ENCODE measurements around the gene RNU1-3. TPM values are rescaled to one million over a fixed set of nuclear protein-coding genes. Genes with fewer than 3 reads are reported as not detected.

The RNU1-3 gene
- total and polyA plus RNA-seq, 2 of the 13 experiments (the other 11 are each of a cell fraction or from before 2014, with no cell fraction given): under 0.01 to 11,018 TPM

DNA sequence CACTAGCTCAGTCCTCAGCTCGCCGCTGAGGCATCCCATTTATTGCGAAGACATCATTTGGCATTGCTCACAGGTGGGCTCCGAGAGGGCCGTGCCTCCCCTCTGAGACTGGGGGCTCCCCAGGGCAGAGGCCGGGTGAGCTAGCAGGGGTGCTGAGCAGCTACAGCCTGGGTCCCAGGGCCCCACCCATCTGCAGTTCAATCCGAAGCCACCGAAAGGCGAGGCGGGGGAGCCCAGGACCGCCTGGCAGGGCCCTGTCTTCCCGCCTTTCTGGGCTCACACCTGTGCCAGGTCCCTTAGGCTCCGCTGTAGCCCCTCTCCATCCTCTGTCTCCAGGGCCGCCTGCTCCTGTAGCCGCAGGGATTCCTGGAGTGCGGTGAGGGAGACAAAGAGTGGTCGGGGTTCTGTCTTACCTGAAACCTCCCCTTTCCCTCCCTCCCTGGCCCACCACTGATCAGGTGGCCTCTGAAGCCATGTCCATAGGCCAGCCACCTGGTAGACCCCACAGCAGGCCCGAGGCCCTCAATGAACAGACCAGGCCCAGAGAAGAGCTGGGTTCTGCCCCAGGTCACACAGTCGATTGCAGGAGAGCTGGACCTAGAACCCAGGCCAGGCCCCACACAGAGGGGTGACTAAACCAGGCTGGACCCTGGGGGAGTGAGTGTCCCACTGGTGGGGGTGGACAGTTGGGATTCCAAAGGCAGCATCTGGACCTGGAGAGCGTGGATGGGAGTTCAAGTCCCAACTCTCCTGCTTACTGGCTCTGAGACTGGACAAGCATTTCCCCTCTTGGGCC lies 35.3 kb downstream of the RNU1-3 start (continued):
- TF ChIP-seq ZHX1 (CRISPR knock-in tag; IDR thresholded peaks at IDR 0.05; ENCODE audit: low read depth) (no peak), SOX5 (CRISPR knock-in tag; IDR thresholded peaks at IDR 0.05; ENCODE audit: borderline replicate concordance) (no peak), ARHGAP35 (CRISPR knock-in tag; IDR thresholded peaks at IDR 0.05; ENCODE audit: borderline replicate concordance) (no peak), ZNF687 (CRISPR knock-in tag; IDR thresholded peaks at IDR 0.05) (peak; percentile 26), GPN1 (CRISPR knock-in tag; IDR thresholded peaks at IDR 0.05; ENCODE audit: borderline replicate concordance) (no peak), TEAD3 (CRISPR knock-in tag; optimal IDR thresholded peaks at IDR 0.05; ENCODE audit: borderline replicate concordance) (no peak), ATF7 (IDR thresholded peaks at IDR 0.05) (no peak), ATF7 (CRISPR knock-in tag; IDR thresholded peaks at IDR 0.05) (0 out of 2 replicates have a peak, but pooled peaks have one; percentile 64), CBX2 (IDR thresholded peaks at IDR 0.05; ENCODE audit: low read depth, low read length) (no peak), CBX2 (CRISPR knock-in tag; IDR thresholded peaks at IDR 0.05; ENCODE audit: low read depth) (no peak), ZBTB8A (CRISPR knock-in tag; IDR thresholded peaks at IDR 0.05; ENCODE audit: borderline replicate concordance, low read depth) (no peak), JARID2 (CRISPR knock-in tag; IDR thresholded peaks at IDR 0.05; ENCODE audit: insufficient replicate concordance) (no peak), SP140L (CRISPR knock-in tag; IDR thresholded peaks at IDR 0.05; ENCODE audit: borderline replicate concordance) (no peak), ZNF607 (CRISPR knock-in tag; IDR thresholded peaks at IDR 0.05; ENCODE audit: borderline replicate concordance) (no peak), KAT2B (IDR thresholded peaks at IDR 0.05; ENCODE audit: borderline replicate concordance, low read depth, low read length) (no peak), SIX4 (CRISPR knock-in tag; IDR thresholded peaks at IDR 0.05) (no peak), MED8 (CRISPR knock-in tag; IDR thresholded peaks at IDR 0.05; ENCODE audit: insufficient replicate concordance) (peak; percentile 26), RARG (CRISPR knock-in tag; IDR thresholded peaks at IDR 0.05; ENCODE audit: low read depth) (no peak), YEATS4 (CRISPR knock-in tag; IDR thresholded peaks at IDR 0.05; ENCODE audit: borderline replicate concordance) (no peak), ZNF746 (CRISPR knock-in tag; IDR thresholded peaks at IDR 0.05) (peak; percentile 56; the same call in 1 of the 2 replicates)
- TF ChIP-seq, protein P1, sequence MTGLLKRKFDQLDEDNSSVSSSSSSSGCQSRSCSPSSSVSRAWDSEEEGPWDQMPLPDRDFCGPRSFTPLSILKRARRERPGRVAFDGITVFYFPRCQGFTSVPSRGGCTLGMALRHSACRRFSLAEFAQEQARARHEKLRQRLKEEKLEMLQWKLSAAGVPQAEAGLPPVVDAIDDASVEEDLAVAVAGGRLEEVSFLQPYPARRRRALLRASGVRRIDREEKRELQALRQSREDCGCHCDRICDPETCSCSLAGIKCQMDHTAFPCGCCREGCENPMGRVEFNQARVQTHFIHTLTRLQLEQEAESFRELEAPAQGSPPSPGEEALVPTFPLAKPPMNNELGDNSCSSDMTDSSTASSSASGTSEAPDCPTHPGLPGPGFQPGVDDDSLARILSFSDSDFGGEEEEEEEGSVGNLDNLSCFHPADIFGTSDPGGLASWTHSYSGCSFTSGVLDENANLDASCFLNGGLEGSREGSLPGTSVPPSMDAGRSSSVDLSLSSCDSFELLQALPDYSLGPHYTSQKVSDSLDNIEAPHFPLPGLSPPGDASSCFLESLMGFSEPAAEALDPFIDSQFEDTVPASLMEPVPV (CRISPR knock-in tag; IDR thresholded peaks at IDR 0.05): no peak

All from HepG2 (cell line).